Measurements from ENCODE around the gene CR1. TPM values are rescaled to one million over a fixed set of nuclear protein-coding genes. Genes with fewer than 3 reads are reported as not detected.

Gene CR1
- total RNA-seq, 4 donors from 2014 or later, result 0.56 to 1.0 (median 0.66) TPM

- no peak for DNase-seq (ENCODE audit: low spot score in 2 of 2)
- H3K27me3 ChIP-seq, result peaks cover 62% of the 10 kb centered on the region
- H3K4me3 ChIP-seq, result no peak overlapping the region
- no peak overlapping the region for H3K27ac ChIP-seq
- no peaks in the 10 kb centered on the region for H3K9me3 ChIP-seq
- no peaks in the 10 kb centered on the region for H3K36me3 ChIP-seq
- 56% methylated on average over 7 of the region's 7 CpGs for WGBS
- TF ChIP-seq POLR2A (IDR thresholded peaks at IDR 0.05) (no peak), CTCF (IDR thresholded peaks at IDR 0.05) (no peak), POLR2AphosphoS5 (IDR thresholded peaks at IDR 0.05) (no peak), EP300 (IDR thresholded peaks at IDR 0.05) (no peak)
- H3K4me1 ChIP-seq, result no peaks in the 10 kb centered on the region
Observed at GRCh38 chr1:207502726-207503125, 6.8 kb downstream of the CR1 start.

GRCh38 chr1:207503950-207504349, 8.0 kb downstream of the CR1 start:
- 88% methylated on average over 3 of the region's 3 CpGs for WGBS
- Histone ChIP-seq H3K4me1 (no peaks in the 10 kb centered on the region), H3K27me3 (peaks cover 54% of the 10 kb centered on the region), H3K36me3 (no peaks in the 10 kb centered on the region), H3K4me3 (no peak overlapping the region), H3K9me3 (no peaks in the 10 kb centered on the region), H3K27ac (no peak overlapping the region)
- DNase-seq (ENCODE audit: low spot score in 2 of 2), result no peak
- no peak for TF ChIP-seq POLR2A (IDR thresholded peaks at IDR 0.05)
- TF ChIP-seq EP300 (IDR thresholded peaks at IDR 0.05), result no peak
- no peak for TF ChIP-seq CTCF (IDR thresholded peaks at IDR 0.05)
- no peak for TF ChIP-seq POLR2AphosphoS5 (IDR thresholded peaks at IDR 0.05)

- Histone ChIP-seq H3K36me3 (no peaks in the 10 kb centered on the region), H3K4me1 (no peaks in the 10 kb centered on the region), H3K4me3 (no peak overlapping the region), H3K27ac (no peak overlapping the region), H3K9me3 (no peaks in the 10 kb centered on the region), H3K27me3 (peaks cover 54% of the 10 kb centered on the region)
- no peak for TF ChIP-seq EP300 (IDR thresholded peaks at IDR 0.05)
- TF ChIP-seq POLR2AphosphoS5 (IDR thresholded peaks at IDR 0.05), result no peak
- no peak for TF ChIP-seq CTCF (IDR thresholded peaks at IDR 0.05)
- TF ChIP-seq POLR2A (IDR thresholded peaks at IDR 0.05), result no peak
- no peak for DNase-seq (ENCODE audit: low spot score in 2 of 2)
Observed at GRCh38 chr1:207504438-207504837, 8.5 kb downstream of the CR1 start.

- WGBS, result 42% methylated on average over 1 of the region's 1 CpG
- no peak for DNase-seq (ENCODE audit: low spot score in 2 of 2)
- H3K27me3 ChIP-seq, result peaks cover 18% of the 10 kb centered on the region
- no peak overlapping the region for H3K27ac ChIP-seq
- H3K4me3 ChIP-seq, result no peak overlapping the region
- H3K4me1 ChIP-seq, result no peaks in the 10 kb centered on the region
- TF ChIP-seq CTCF (IDR thresholded peaks at IDR 0.05), result no peak
- TF ChIP-seq POLR2AphosphoS5 (IDR thresholded peaks at IDR 0.05), result no peak
- no peak for TF ChIP-seq EP300 (IDR thresholded peaks at IDR 0.05)
- TF ChIP-seq POLR2A (IDR thresholded peaks at IDR 0.05), result no peak
- no peaks in the 10 kb centered on the region for H3K36me3 ChIP-seq
- no peaks in the 10 kb centered on the region for H3K9me3 ChIP-seq
Observed at GRCh38 chr1:207510444-207510843, 14.5 kb downstream of the CR1 start.

GRCh38 chr1:207514890-207515289, 18.9 kb downstream of the CR1 start:
- no peaks in the 10 kb centered on the region for H3K36me3 ChIP-seq
- TF ChIP-seq POLR2A (IDR thresholded peaks at IDR 0.05) (no peak), CTCF (IDR thresholded peaks at IDR 0.05) (no peak), EP300 (IDR thresholded peaks at IDR 0.05) (no peak), POLR2AphosphoS5 (IDR thresholded peaks at IDR 0.05) (no peak)
- H3K4me1 ChIP-seq, result no peaks in the 10 kb centered on the region
- WGBS, result 93% methylated on average over 13 of the region's 13 CpGs
- H3K27ac ChIP-seq, result no peak overlapping the region
- no peaks in the 10 kb centered on the region for H3K27me3 ChIP-seq
- H3K4me3 ChIP-seq, result no peak overlapping the region
- H3K9me3 ChIP-seq, result no peaks in the 10 kb centered on the region
- no peak for DNase-seq (ENCODE audit: low spot score in 2 of 2)
